T-helper 2 cell treated with Interferon-gamma antibody and Interleukin-4, amounts not matched to agents 100 ng/mL and 5 ng/mL, for 36 hours (primary cell): ENCODE results near the gene PNP. TPM values are rescaled to one million over a fixed set of nuclear protein-coding genes. Genes with fewer than 3 reads are reported as not detected.

Source experiments
- total RNA-seq: library from RNA; stranded (reverse); gene quantifications from 2 replicates; pipeline ENCODE4 v1.2.3, GENCODE V29; 2022

The PNP gene
- total RNA-seq, 1 donor from 2014 or later = 160 TPM

Other genes with a start within 250 kb of the PNP start
- gene OR11H6, start 245.7 kb upstream of the PNP start, total RNA-seq = not detected in 2 replicates
- gene OR11H7, start 240.4 kb upstream of the PNP start, total RNA-seq = not detected in 2 replicates
- not detected in 2 replicates for gene OR11H4, start 230.1 kb upstream of the PNP start, total RNA-seq
- gene TTC5, start 163.5 kb upstream of the PNP start, total RNA-seq = 24.5 and 24.6 TPM in 2 replicates
- 26.3 and 28.5 TPM in 2 replicates for gene CCNB1IP1, start 136.1 kb upstream of the PNP start, total RNA-seq
- 28.5 and 32.7 TPM in 2 replicates for gene PARP2, start 125.8 kb upstream of the PNP start, total RNA-seq
- 35.3 and 36.3 TPM in 2 replicates for gene TEP1, start 55.9 kb upstream of the PNP start, total RNA-seq
- 0.05 and 0.11 TPM in 2 replicates for gene KLHL33, start 33.2 kb upstream of the PNP start, total RNA-seq
- 64.5 and 66.6 TPM in 2 replicates for gene OSGEP, start 14.6 kb upstream of the PNP start, total RNA-seq
- gene APEX1, start 14.2 kb upstream of the PNP start, total RNA-seq = 169 and 170 TPM in 2 replicates
- 34.2 and 36.1 TPM in 2 replicates for gene PIP4P1, start 8.0 kb upstream of the PNP start, total RNA-seq
- 0.50 and 0.52 TPM in 2 replicates for gene RNASE10, start 36.1 kb downstream of the PNP start, total RNA-seq
- gene RNASE9, start 91.6 kb downstream of the PNP start, total RNA-seq = not detected in 2 replicates
- gene RNASE11, start 118.6 kb downstream of the PNP start, total RNA-seq = not detected in 2 replicates
- not detected in 2 replicates for gene RNASE12, start 122.0 kb downstream of the PNP start, total RNA-seq
- not detected in 2 replicates for gene OR6S1, start 172.3 kb downstream of the PNP start, total RNA-seq
- gene RNASE4, start 215.2 kb downstream of the PNP start, total RNA-seq = 1.2 and 1.3 TPM in 2 replicates
- 0.77 and 0.98 TPM in 2 replicates for gene ANG, start 219.4 kb downstream of the PNP start, total RNA-seq